Measurements from ENCODE around the gene ZNF710. TPM values are rescaled to one million over a fixed set of nuclear protein-coding genes. Genes with fewer than 3 reads are reported as not detected.

ZNF710 gene
- total RNA-seq, 1 donor = 9.1 TPM

DNA sequence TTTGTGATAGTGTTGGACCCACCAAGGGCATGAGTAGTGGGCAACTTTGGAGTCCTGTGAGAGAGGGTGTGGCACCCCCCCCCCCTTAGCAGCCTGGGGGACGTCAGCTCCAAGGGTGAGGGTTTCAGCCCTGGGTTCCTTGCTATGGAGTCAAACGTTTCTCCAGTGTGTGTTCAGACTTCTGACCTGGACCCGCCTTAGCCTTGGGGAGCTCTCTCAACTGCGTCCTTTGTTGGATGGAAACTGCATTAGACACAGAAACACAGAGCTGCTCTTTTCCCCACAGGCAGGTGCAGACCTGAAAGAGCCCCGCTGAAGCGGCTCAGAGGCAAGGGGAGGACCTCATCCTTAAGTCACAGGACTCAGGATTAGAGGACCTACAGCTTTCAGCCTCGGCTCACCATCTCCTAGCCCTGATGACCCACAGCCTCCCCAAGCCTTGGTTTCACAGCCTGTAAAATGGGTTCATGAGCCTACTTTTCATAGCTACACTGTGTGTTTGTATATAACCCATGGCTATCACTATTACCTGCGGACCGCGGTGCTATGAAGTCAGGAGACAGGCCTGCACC, 19.9 kb downstream of the ZNF710 start:
- Histone ChIP-seq H3K4me1 (ENCODE audit: insufficient read depth, low read length) (peaks cover 78% of the 10 kb centered on the region), H3K9me3 (ENCODE audit: low read depth, low read length) (no peaks in the 10 kb centered on the region), H3K4me3 (ENCODE audit: low read length) (no peak overlapping the region), H3K27me3 (ENCODE audit: insufficient read depth, low read length) (no peaks in the 10 kb centered on the region)

DNA sequence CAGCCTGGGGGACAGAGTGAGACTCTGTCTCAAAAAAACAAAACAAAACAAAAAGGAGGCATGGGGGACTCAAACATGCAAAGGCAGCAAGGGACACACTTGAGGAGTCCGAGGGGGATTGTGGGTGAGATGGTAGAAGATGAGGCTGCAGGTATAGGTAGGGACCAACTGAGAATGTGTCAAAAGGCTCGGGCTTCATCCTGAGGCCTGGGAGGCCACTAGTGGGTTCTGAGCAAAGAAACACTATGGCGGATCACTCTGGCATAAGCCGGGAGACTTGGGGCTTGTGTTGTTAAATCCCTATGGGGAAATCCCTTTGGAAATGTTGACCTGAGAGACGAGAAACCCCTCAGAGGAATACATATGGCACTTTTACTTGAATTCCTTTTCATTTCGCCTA, 21.2 kb downstream of the ZNF710 start:
- Histone ChIP-seq H3K4me3 (ENCODE audit: low read length) (no peak overlapping the region), H3K4me1 (ENCODE audit: insufficient read depth, low read length) (peaks cover 65% of the 10 kb centered on the region), H3K27me3 (ENCODE audit: insufficient read depth, low read length) (no peaks in the 10 kb centered on the region), H3K9me3 (ENCODE audit: low read depth, low read length) (no peaks in the 10 kb centered on the region)

GRCh38 chr15:90022905-90023700, 22.0 kb downstream of the ZNF710 start:
- Histone ChIP-seq H3K27me3 (ENCODE audit: insufficient read depth, low read length) (no peaks in the 10 kb centered on the region), H3K4me3 (ENCODE audit: low read length) (no peak overlapping the region), H3K9me3 (ENCODE audit: low read depth, low read length) (no peaks in the 10 kb centered on the region), H3K4me1 (ENCODE audit: insufficient read depth, low read length) (peaks cover 63% of the 10 kb centered on the region)

GRCh38 chr15:90024406-90024805, 23.3 kb downstream of the ZNF710 start:
- Histone ChIP-seq H3K4me1 (ENCODE audit: insufficient read depth, low read length) (peaks cover 65% of the 10 kb centered on the region), H3K9me3 (ENCODE audit: low read depth, low read length) (no peaks in the 10 kb centered on the region), H3K27me3 (ENCODE audit: insufficient read depth, low read length) (no peaks in the 10 kb centered on the region)

DNA sequence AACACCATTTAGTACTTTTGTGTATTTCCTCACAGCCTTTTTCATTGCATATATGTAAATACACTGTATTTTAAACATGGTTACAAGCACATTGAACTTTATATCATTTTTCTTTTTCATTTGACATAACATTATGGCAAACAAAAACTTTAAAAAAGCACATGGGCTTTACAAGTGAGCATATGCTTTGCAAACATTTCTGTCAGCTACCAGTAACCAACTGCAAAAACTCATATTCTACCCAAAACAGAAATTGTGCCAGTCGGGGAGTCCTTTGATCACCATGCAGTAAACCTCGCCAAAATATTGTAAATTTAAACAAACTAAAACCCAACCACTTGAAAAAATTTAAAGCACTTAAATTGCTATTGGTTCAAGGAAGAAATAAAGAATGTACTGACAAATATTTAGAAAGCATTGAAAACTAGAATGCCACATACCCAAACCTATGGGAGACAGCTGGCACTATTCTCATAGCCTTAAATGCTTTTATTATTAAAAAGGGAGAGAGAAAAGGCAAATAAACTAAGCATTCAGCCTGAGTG, 24.4 kb downstream of the ZNF710 start:
- H3K4me1 ChIP-seq (ENCODE audit: insufficient read depth, low read length) = peaks cover 62% of the 10 kb centered on the region
- H3K27me3 ChIP-seq (ENCODE audit: insufficient read depth, low read length) = no peaks in the 10 kb centered on the region
- no peak overlapping the region for H3K4me3 ChIP-seq (ENCODE audit: low read length)
- H3K9me3 ChIP-seq (ENCODE audit: low read depth, low read length) = no peaks in the 10 kb centered on the region

More at GRCh38 chr15:90024406-90024805, 23.3 kb downstream of the ZNF710 start:
- H3K4me3 ChIP-seq (ENCODE audit: low read length) = no peak overlapping the region

DNA sequence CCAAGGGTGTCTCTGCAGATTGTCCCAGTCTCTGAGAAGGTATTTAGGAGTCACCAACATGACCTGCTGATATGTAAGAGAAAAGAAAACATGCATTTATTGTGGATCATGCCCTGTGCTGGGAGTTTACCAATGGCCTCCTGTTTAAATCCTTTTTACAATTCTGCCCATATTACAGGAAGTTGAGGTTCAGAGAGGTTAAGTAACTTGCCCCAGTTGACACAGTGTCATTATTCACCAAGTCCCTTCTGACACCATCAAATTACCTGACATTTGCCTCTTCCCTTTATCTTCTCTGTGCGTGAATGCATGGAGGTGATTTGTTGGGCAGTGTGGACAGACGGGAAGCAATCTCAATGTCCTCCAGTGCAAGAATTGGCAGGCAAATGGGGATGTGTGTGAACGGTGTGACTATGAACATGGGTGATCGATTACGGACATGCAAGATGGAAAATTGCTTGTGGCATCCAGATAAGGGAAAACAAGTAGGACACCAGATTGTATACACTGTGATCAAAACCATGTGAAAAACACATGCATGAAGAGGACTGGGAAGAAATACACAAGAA, 27.3 kb downstream of the ZNF710 start:
- Histone ChIP-seq H3K27me3 (ENCODE audit: insufficient read depth, low read length) (no peaks in the 10 kb centered on the region), H3K4me1 (ENCODE audit: insufficient read depth, low read length) (peaks cover 67% of the 10 kb centered on the region)

GRCh38 chr15:90029024-90029423, 27.9 kb downstream of the ZNF710 start:
- no peaks in the 10 kb centered on the region for H3K27me3 ChIP-seq (ENCODE audit: insufficient read depth, low read length)
- H3K4me3 ChIP-seq (ENCODE audit: low read length) = no peak overlapping the region
- H3K4me1 ChIP-seq (ENCODE audit: insufficient read depth, low read length) = peaks cover 70% of the 10 kb centered on the region
- no peaks in the 10 kb centered on the region for H3K9me3 ChIP-seq (ENCODE audit: low read depth, low read length)

More for the DNA sequence above, 27.3 kb downstream of the ZNF710 start:
- Histone ChIP-seq H3K4me3 (ENCODE audit: low read length) (no peak overlapping the region), H3K9me3 (ENCODE audit: low read depth, low read length) (no peaks in the 10 kb centered on the region)

DNA sequence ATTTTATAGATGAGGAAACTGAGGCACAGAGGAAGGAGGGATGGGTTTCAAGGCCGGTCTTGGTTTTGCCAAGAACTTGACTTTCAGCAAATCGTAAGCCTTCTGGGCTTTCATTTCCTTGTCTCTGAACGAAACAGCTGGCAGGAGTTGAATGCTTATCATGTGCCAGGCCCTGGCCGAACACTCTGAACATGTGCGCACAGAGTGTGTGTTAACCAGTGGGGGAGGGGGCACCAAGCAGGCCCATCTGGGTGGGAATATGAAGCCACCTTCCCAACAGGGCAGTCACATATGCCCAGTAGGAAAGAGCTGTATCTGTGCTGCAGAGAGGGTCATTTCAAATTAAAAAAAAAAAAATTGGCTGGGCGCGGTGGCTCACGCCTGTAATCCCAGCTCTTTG, 29.3 kb downstream of the ZNF710 start:
- Histone ChIP-seq H3K27me3 (ENCODE audit: insufficient read depth, low read length) (no peaks in the 10 kb centered on the region), H3K4me1 (ENCODE audit: insufficient read depth, low read length) (peaks cover 72% of the 10 kb centered on the region), H3K9me3 (ENCODE audit: low read depth, low read length) (no peaks in the 10 kb centered on the region), H3K4me3 (ENCODE audit: low read length) (no peak overlapping the region)

- H3K4me1 ChIP-seq (ENCODE audit: insufficient read depth, low read length) = peaks cover 80% of the 10 kb centered on the region
- no peak overlapping the region for H3K4me3 ChIP-seq (ENCODE audit: low read length)
- H3K9me3 ChIP-seq (ENCODE audit: low read depth, low read length) = no peaks in the 10 kb centered on the region
- no peaks in the 10 kb centered on the region for H3K27me3 ChIP-seq (ENCODE audit: insufficient read depth, low read length)
Observed at GRCh38 chr15:90031231-90031791, 30.2 kb downstream of the ZNF710 start.

DNA sequence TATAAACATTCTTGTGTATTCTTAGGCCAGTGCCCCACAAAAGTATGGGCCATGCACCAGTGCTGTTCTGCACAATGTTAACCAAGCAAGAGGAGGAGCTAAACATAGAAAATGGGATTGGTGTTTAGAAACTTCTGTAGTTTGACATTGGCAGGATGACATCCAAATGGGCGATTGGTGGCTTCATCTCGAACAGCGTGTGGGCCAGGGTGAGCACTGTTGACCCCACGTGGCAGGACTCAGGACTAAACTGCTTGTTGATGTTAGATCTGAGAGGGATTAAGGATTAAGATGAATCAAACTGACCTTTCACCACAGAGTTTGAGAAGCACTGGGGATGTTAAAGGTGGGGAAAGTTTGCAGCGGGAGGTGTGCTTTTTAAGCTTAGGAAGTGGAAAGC, 31.9 kb downstream of the ZNF710 start:
- no peak overlapping the region for H3K4me3 ChIP-seq (ENCODE audit: low read length)
- H3K27me3 ChIP-seq (ENCODE audit: insufficient read depth, low read length) = no peaks in the 10 kb centered on the region
- H3K4me1 ChIP-seq (ENCODE audit: insufficient read depth, low read length) = peaks cover 93% of the 10 kb centered on the region
- no peaks in the 10 kb centered on the region for H3K9me3 ChIP-seq (ENCODE audit: low read depth, low read length)

DNA sequence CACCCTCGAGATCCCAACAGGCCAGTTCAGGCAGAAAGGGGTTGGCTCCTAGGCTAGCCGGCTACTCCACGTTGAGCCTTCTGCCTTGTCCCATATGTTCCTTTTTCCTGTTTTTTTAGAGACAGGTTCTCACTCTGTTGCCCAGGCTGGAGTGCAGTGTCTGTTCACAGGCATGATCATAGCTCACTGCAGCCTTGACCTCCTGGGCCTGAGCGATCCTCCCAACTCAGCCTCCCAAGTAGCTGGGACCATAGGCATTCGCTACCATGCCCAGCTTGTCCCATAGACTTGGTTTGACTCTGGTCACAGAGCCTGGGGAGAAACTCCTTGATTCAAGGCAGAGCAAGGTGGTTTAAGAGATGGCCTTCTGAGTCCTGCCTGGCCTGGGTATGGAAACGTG, 32.3 kb downstream of the ZNF710 start:
- Histone ChIP-seq H3K27me3 (ENCODE audit: insufficient read depth, low read length) (no peaks in the 10 kb centered on the region), H3K4me1 (ENCODE audit: insufficient read depth, low read length) (peaks cover 94% of the 10 kb centered on the region), H3K9me3 (ENCODE audit: low read depth, low read length) (no peaks in the 10 kb centered on the region), H3K4me3 (ENCODE audit: low read length) (no peak overlapping the region)

DNA sequence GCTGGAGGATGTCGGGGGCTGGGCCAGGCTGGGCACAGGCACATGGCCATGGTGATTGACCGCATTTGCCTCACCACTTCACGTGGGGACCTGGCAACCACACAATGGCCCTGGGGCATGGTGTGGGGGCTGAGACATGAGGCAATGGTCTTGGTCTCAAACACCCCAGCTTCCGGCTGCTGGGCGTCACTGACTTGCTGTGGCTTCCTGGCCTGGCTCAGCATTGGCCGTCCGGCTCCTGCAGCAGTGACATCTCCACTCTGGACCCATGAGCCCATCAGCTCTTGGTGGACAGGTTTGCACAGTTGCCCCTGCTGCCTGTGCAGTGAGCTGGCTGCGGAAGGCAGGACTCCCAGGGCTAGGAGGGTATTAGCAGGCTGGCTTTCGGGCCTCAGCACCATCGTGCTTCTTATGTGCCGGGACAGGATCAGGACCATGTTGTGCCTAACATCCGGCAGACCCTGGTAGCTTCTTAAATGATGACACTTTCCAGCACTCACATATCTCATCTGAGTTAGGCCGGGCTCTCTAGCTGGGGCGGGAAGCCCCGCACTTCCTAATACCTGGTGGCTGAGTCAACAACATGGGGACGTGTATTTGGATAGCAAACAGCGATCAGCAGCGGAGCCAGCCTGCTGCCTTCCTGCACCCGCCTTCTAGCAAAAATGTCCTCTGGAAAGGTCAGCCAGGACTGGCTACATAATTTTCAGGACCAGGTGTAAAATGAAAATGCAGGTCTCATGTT, 34.1 kb downstream of the ZNF710 start:
- Histone ChIP-seq H3K9me3 (ENCODE audit: low read depth, low read length) (no peaks in the 10 kb centered on the region), H3K4me3 (ENCODE audit: low read length) (no peak overlapping the region), H3K4me1 (ENCODE audit: insufficient read depth, low read length) (peaks cover 98% of the 10 kb centered on the region), H3K27me3 (ENCODE audit: insufficient read depth, low read length) (no peaks in the 10 kb centered on the region)

GRCh38 chr15:90035840-90036230, 34.7 kb downstream of the ZNF710 start:
- Histone ChIP-seq H3K4me1 (ENCODE audit: insufficient read depth, low read length) (peaks cover 99% of the 10 kb centered on the region), H3K27me3 (ENCODE audit: insufficient read depth, low read length) (no peaks in the 10 kb centered on the region), H3K9me3 (ENCODE audit: low read depth, low read length) (no peaks in the 10 kb centered on the region), H3K4me3 (ENCODE audit: low read length) (no peak overlapping the region)

DNA sequence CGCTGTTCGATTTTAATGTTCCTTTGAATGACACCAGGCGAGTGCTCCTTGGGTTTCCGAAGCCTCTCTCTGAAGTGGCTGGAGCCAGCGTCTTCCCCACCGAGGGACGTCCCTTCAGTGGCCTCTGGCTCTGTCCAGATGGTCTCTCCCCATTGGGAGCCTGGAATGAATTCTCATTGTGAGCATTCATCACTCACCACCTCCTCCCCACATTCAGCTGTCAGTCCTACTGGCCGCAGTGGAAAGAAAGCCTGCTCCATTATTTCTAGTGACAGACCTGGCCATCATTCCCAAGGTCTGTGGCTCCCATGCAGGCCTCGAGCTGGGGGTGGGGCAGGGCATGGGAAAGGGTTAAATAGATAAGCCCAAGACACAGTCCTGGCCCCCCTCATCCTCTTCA, 35.2 kb downstream of the ZNF710 start:
- H3K4me3 ChIP-seq (ENCODE audit: low read length) = no peak overlapping the region
- H3K9me3 ChIP-seq (ENCODE audit: low read depth, low read length) = no peaks in the 10 kb centered on the region
- no peaks in the 10 kb centered on the region for H3K27me3 ChIP-seq (ENCODE audit: insufficient read depth, low read length)
- peaks cover 99% of the 10 kb centered on the region for H3K4me1 ChIP-seq (ENCODE audit: insufficient read depth, low read length)
